T-cell (primary cell): ENCODE data around the gene CCDC134. TPM values are rescaled to one million over a fixed set of nuclear protein-coding genes. Genes with fewer than 3 reads are reported as not detected.

Source experiments
- ATAC-seq, 4 experiments: fragments of 200-7000 bp in 3 of 4; fragments of 150-1000 bp in 1 of 4; cut with Tn5 transposase; replicated peaks in 1 of 4; 1 replicate in 3 of 4; 2 replicates in 1 of 4; pipeline ENCODE4 v1.10.0; 2021; ENCODE audit warnings: moderate library complexity in 3 of 4, mild to moderate bottlenecking in 2 of 4, moderate number of reproducible peaks in 1 of 4
- CTCF ChIA-PET, 2 donors: fragments of 300-600 bp; sonication (Branson Sonifier 250); formaldehyde crosslinking; loops; one replicate each; lab custom pipeline; 2022; ENCODE audit warnings: antibody characterized with exemption in 2 of 2; lab: Charles Lee
- POLR2A ChIA-PET, 2 donors: fragments of 300-600 bp; sonication (Branson Sonifier 250); formaldehyde crosslinking; loops; one replicate each; lab custom pipeline; 2022; ENCODE audit warnings: antibody characterized with exemption in 2 of 2; lab: Charles Lee
- DNase-seq, 35 experiments: peaks; one replicate each; pipeline versions ENCODE4 v3.0.0 to v3.0.0-alpha.2; 2013 to 2023
- H3K27ac ChIP-seq: one replicate; pipeline ENCODE4 v1.5.1; 2013; ENCODE audit warnings: low read length
- H3K27me3 ChIP-seq, 2 experiments: replicated peaks in 1 of 2; 1 replicate in 1 of 2; 2 replicates in 1 of 2; pipeline versions ENCODE4 v1.6.1 to v1.7.0; 2013; ENCODE audit warnings: low read length in 1 of 2, mixed read lengths in 1 of 2; ENCODE audit not compliant: control insufficient read depth in 2 of 2, insufficient read depth in 2 of 2; ENCODE audit errors: extremely low read depth in 1 of 2
- H3K36me3 ChIP-seq, 2 donors: 1 replicate in 1 of 2; 2 replicates in 1 of 2; pipeline versions ENCODE4 v1.6.1 to v1.7.0; 2013; ENCODE audit warnings: low read length in 1 of 2; ENCODE audit not compliant: control insufficient read depth in 2 of 2, insufficient read depth in 1 of 2; ENCODE audit errors: extremely low read depth in 1 of 2
- H3K4me1 ChIP-seq, 2 experiments: 1 replicate in 1 of 2; 2 replicates in 1 of 2; pipeline versions ENCODE4 v1.6.1 to v1.7.0; 2013; ENCODE audit warnings: low read length in 2 of 2, mixed read lengths in 1 of 2; ENCODE audit not compliant: insufficient read depth in 2 of 2, control insufficient read depth in 1 of 2; ENCODE audit errors: extremely low read depth in 1 of 2
- H3K4me3 ChIP-seq, 2 donors: 1 replicate in 1 of 2; 2 replicates in 1 of 2; pipeline versions ENCODE4 v1.5.1 to v1.7.0; 2013; ENCODE audit warnings: mild to moderate bottlenecking in 2 of 2, low read length in 1 of 2, moderate library complexity in 1 of 2; ENCODE audit not compliant: control insufficient read depth in 1 of 2; ENCODE audit errors: extremely low read depth in 1 of 2
- H3K9me3 ChIP-seq: 2 replicates; pipeline ENCODE4 v1.7.0; 2013
- H3K27ac Mint-ChIP-seq, 2 donors: one replicate each; pipeline ENCODE4 v1.8.0; 2020 to 2021; ENCODE audit warnings: mild to moderate bottlenecking in 2 of 2, mixed read lengths in 2 of 2
- H3K27me3 Mint-ChIP-seq, 2 donors: one replicate each; pipeline ENCODE4 v1.8.0; 2021 to 2022; ENCODE audit warnings: mixed read lengths in 2 of 2
- H3K36me3 Mint-ChIP-seq: one replicate; pipeline ENCODE4 v1.8.0; 2021; ENCODE audit warnings: mixed read lengths
- H3K4me1 Mint-ChIP-seq, 3 donors: one replicate each; pipeline ENCODE4 v1.8.0; 2020 to 2022; ENCODE audit warnings: mixed read lengths in 3 of 3, mild to moderate bottlenecking in 1 of 3
- H3K4me3 Mint-ChIP-seq, 3 donors: one replicate each; pipeline ENCODE4 v1.8.0; 2020 to 2022; ENCODE audit warnings: mild to moderate bottlenecking in 3 of 3, mixed read lengths in 3 of 3, moderate library complexity in 3 of 3
- H3K9me3 Mint-ChIP-seq, 3 donors: one replicate each; pipeline ENCODE4 v1.8.0; 2020 to 2022; ENCODE audit warnings: mixed read lengths in 3 of 3
- WGBS: methylation state at CpG from one replicate; pipeline ENCODE4 v1.1.5; 2013; ENCODE audit warnings: missing lambda C conversion rate; ENCODE audit not compliant: insufficient coverage; 5-methylcytosine and 5-hydroxymethylcytosine counted together
- total RNA-seq, 35 experiments: library from RNA in 6 of 35; stranded (reverse) in 6 of 35; fragments of 120-200 nt in 1 of 35; gene quantifications; one replicate each; pipeline versions ENCODE4 v1.2.1 to v1.2.4 and lab custom pipeline; 2013 to 2026

CCDC134 gene
- total RNA-seq, 5 donors from 2014 or later (not counting 1 experiment from before 2014, with no cell fraction given) = 14.4 to 21.7 (median 16.7) TPM

DNA sequence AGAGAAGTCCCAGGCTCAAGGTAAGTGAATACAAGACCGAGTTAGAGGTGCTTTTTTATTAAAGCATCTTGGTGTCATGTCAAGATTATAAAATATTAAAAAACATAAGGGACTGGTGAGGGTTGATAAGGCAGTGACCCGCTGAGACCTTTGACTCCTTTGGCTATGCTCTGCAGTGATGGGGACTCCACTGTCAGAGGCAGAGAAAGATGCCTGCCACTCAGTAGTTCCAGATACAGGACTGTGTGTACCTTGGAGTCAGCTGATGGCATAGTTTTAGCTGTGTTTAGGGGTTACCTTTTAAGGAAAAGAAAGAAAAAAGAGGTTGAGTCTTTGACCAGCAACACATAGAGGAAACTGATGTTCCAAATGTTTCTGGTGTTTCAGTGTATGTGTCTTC lies 73.6 kb downstream of the CCDC134 start:
- no peaks in the 10 kb centered on the region for H3K9me3 ChIP-seq
- H3K27ac ChIP-seq = no peak overlapping the region
- H3K4me1 ChIP-seq = peaks cover 5 to 16% of the 10 kb centered on the region in 2 experiments
- peaks cover 8 to 36% (median 31%) of the 10 kb centered on the region in 3 donors for H3K4me1 Mint-ChIP-seq
- H3K36me3 ChIP-seq = peaks cover 7 to 69% of the 10 kb centered on the region in 2 donors
- H3K4me3 ChIP-seq = no peak overlapping the region
- no peaks in the 10 kb centered on the region for H3K9me3 Mint-ChIP-seq
- H3K27me3 Mint-ChIP-seq = no peaks in the 10 kb centered on the region
- DNase-seq (no peak), ATAC-seq (no peak)
- no peaks in the 10 kb centered on the region for H3K27me3 ChIP-seq
- H3K4me3 Mint-ChIP-seq = no peak overlapping the region
- peaks cover 56% of the 10 kb centered on the region for H3K36me3 Mint-ChIP-seq
- WGBS = 100% methylated on average over 1 of the region's 2 CpGs
- ChIA-PET CTCF (no interaction called here), POLR2A (no interaction called here)
- H3K27ac Mint-ChIP-seq = no peak overlapping the region

DNA sequence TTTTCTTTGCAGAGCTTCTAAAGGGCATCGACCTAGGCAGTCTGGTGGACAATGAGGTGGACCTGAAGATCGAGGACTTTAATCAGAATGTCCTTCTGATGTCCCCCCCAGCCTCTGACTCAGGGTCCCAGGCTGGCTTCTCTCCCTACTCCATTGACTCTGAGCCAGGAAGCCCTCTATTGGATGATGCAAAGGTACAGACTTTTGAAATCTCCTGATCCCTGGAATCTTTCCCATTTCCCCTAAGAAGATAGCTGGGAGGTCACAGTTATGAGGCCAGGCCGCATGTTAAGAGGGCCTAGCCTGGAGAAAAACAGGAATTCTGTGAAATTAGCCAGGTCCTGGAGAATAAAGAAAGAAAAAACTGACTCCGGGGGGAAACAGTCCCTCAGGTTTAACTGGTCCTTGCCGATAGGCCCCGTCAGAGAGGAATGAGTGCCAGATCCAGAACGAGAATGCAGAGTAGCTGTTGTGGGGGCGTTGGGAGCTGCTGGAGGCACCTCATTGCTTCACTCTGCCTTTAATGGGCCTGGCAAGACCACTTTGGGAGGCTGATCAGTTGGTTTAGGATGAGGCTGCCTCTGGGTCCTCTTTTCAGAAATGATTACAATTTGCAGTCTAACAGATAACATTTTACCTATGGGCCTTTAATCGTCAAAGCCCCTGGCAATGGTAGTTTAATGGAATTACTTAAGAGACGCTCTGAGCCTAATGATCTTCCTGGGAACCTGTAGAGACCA lies 75.2 kb downstream of the CCDC134 start:
- ATAC-seq = no peak
- no peak for DNase-seq
- WGBS = 98% methylated on average over 6 of the region's 10 CpGs
- no peaks in the 10 kb centered on the region for H3K27me3 ChIP-seq
- POLR2A ChIA-PET = interaction anchor here in 1 of 2 donors (0.6 kb wide), 1 partner anchor 43 kb away, joined by 3 read pairs; the partner anchor contains the start of gene SREBF2
- Mint-ChIP-seq H3K27ac (no peak overlapping the region), H3K4me3 (no peak overlapping the region), H3K4me1 (peaks cover 8 to 36% (median 31%) of the 10 kb centered on the region in 3 donors), H3K36me3 (peaks cover 58% of the 10 kb centered on the region), H3K27me3 (no peaks in the 10 kb centered on the region), H3K9me3 (no peaks in the 10 kb centered on the region)
- no peak overlapping the region for H3K27ac ChIP-seq
- no peak overlapping the region for H3K4me3 ChIP-seq
- peaks cover 5 to 16% of the 10 kb centered on the region in 2 experiments for H3K4me1 ChIP-seq
- CTCF ChIA-PET = interaction anchor here in 1 of 2 donors (0.6 kb wide), 1 partner anchor 16 kb away, joined by 3 read pairs; no protein-coding TSS in a partner anchor
- H3K9me3 ChIP-seq = no peaks in the 10 kb centered on the region
- H3K36me3 ChIP-seq = peaks cover 7 to 69% of the 10 kb centered on the region in 2 donors

Other genes starting within 250 kb of the CCDC134 start
- under 1 TPM in 3 of 5 donors, not detected in 2; 0.13 to 0.23 (median 0.16) TPM for gene CSDC2, start 239.7 kb upstream of the CCDC134 start, total RNA-seq
- 10 to 100 TPM; 22.6 to 39.7 (median 33.4) TPM for gene PMM1, start 210.8 kb upstream of the CCDC134 start, total RNA-seq
- gene DESI1, start 179.6 kb upstream of the CCDC134 start, total RNA-seq = 10 to 100 TPM; 19.9 to 31.3 (median 28.7) TPM
- gene XRCC6, start 179.4 kb upstream of the CCDC134 start, total RNA-seq = 100 to 1,000 TPM; 159 to 174 (median 168) TPM
- gene SNU13, start 111.8 kb upstream of the CCDC134 start, total RNA-seq = 100 to 1,000 TPM; 108 to 145 (median 122) TPM
- gene MEI1, start 101.2 kb upstream of the CCDC134 start, total RNA-seq = 10 to 100 TPM; 52.7 to 89.2 (median 72.9) TPM
- 100 to 1,000 TPM in 3 of 5 donors, 10 to 100 TPM in 2; 71.9 to 128 (median 112) TPM for gene SREBF2, start 32.4 kb downstream of the CCDC134 start, total RNA-seq
- gene SHISA8, start 114.4 kb downstream of the CCDC134 start, total RNA-seq = 1 to 10 TPM in 1 of 5 donors, under 1 TPM in 3, not detected in 1; 0.56 to 1.2 (median 0.75) TPM
- gene TNFRSF13C, start 126.1 kb downstream of the CCDC134 start, total RNA-seq = 10 to 100 TPM; 11.4 to 22.5 (median 15.4) TPM
- 10 to 100 TPM in 2 of 5 donors, 1 to 10 TPM in 3; 5.1 to 16.7 (median 7.9) TPM for gene CENPM, start 146.5 kb downstream of the CCDC134 start, total RNA-seq
- under 1 TPM; 0.10 to 0.30 (median 0.23) TPM for gene SEPTIN3, start 168.8 kb downstream of the CCDC134 start, total RNA-seq
- gene WBP2NL, start 198.1 kb downstream of the CCDC134 start, total RNA-seq = 1 to 10 TPM; 1.5 to 2.8 (median 2.2) TPM